CD4-positive, alpha-beta T cell (primary cell): ENCODE results near the gene WDR86. TPM values are rescaled to one million over a fixed set of nuclear protein-coding genes. Genes with fewer than 3 reads are reported as not detected.

Experiments
- ATAC-seq: fragments of 200-7000 bp; cut with Tn5 transposase; one replicate; pipeline ENCODE4 v1.10.0; 2022; ENCODE audit warnings: mild to moderate bottlenecking; ENCODE audit not compliant: poor library complexity
- CTCF ChIA-PET: fragments of 350-600 bp; sonication (Branson Sonifier 250); formaldehyde crosslinking; loops from one replicate; lab custom pipeline; 2021; ENCODE audit warnings: antibody characterized with exemption, inconsistent platforms; lab: Charles Lee
- POLR2A ChIA-PET: fragments of 350-600 bp; sonication (Branson Sonifier 250); formaldehyde crosslinking; loops from one replicate; lab custom pipeline; 2021; ENCODE audit warnings: antibody characterized with exemption, inconsistent platforms; lab: Charles Lee
- DNase-seq, 14 experiments: peaks; one replicate each; pipeline ENCODE4 v3.0.0-alpha.2; 2013 to 2020; ENCODE audit warnings: mixed read lengths in 2 of 14
- H3K27ac ChIP-seq, 2 donors: one replicate each; pipeline versions ENCODE4 v1.5.1 to v1.7.0; 2013; ENCODE audit warnings: low read length in 2 of 2, low read depth in 1 of 2, mild to moderate bottlenecking in 1 of 2
- H3K27me3 ChIP-seq, 2 experiments: 1 replicate in 1 of 2; 2 replicates in 1 of 2; pipeline versions ENCODE4 v1.6.1 to v1.7.0; 2013; ENCODE audit warnings: low read length in 2 of 2, control low read depth in 1 of 2, mild to moderate bottlenecking in 1 of 2, moderate library complexity in 1 of 2; ENCODE audit not compliant: insufficient read depth in 2 of 2, control insufficient read depth in 1 of 2
- H3K36me3 ChIP-seq: one replicate; pipeline ENCODE4 v1.6.1; 2013; ENCODE audit warnings: low read length, control low read depth; ENCODE audit not compliant: insufficient read depth
- H3K4me1 ChIP-seq: one replicate; pipeline ENCODE4 v1.6.1; 2013; ENCODE audit warnings: low read length, control low read depth; ENCODE audit not compliant: insufficient read depth
- H3K4me3 ChIP-seq: one replicate; pipeline ENCODE4 v1.5.1; 2013; ENCODE audit warnings: mild to moderate bottlenecking, low read length, moderate library complexity
- H3K9me3 ChIP-seq, 2 experiments: 1 replicate in 1 of 2; 2 replicates in 1 of 2; pipeline versions ENCODE4 v1.6.1 to v1.7.0; 2013; ENCODE audit warnings: low read length in 2 of 2, mild to moderate bottlenecking in 2 of 2, control low read depth in 1 of 2, moderate library complexity in 1 of 2; ENCODE audit not compliant: control insufficient read depth in 1 of 2, insufficient read depth in 1 of 2
- H3K27ac Mint-ChIP-seq: one replicate; pipeline ENCODE4 v1.8.0; 2020; ENCODE audit warnings: mixed read lengths
- H3K27me3 Mint-ChIP-seq: one replicate; pipeline ENCODE4 v1.8.0; 2021; ENCODE audit warnings: mixed read lengths
- H3K36me3 Mint-ChIP-seq: one replicate; pipeline ENCODE4 v1.8.0; 2021; ENCODE audit warnings: low read depth, mixed read lengths
- H3K4me1 Mint-ChIP-seq: one replicate; pipeline ENCODE4 v1.8.0; 2021; ENCODE audit warnings: low read depth, mixed read lengths
- H3K4me3 Mint-ChIP-seq: one replicate; pipeline ENCODE4 v1.8.0; 2020; ENCODE audit warnings: mild to moderate bottlenecking, mixed read lengths
- H3K9me3 Mint-ChIP-seq: one replicate; pipeline ENCODE4 v1.8.0; 2020; ENCODE audit warnings: mixed read lengths
- intact Hi-C, 2 experiments: fragments of 100-400 bp; cut with DNase I in 1 of 2; cut with micrococcal nuclease in 1 of 2; formaldehyde crosslinking; loops; one replicate each; pipeline versions ENCODE4 v1.15.1 to v1.9.0; 2023 to 2025; cut with DNase I, micrococcal nuclease
- total RNA-seq, 174 experiments: library from RNA in 2 of 174; stranded (reverse) in 2 of 174; gene quantifications; one replicate each; pipeline ENCODE4 v1.2.3 and lab custom pipeline; 2021 to 2026
- TF ChIP-seq, protein P1 (sequence below): fragments of 200-600 bp; IDR thresholded peaks from one replicate; pipeline ENCODE4 v1.8.0; 2022; ENCODE audit warnings: antibody characterized with exemption, mild to moderate bottlenecking

The WDR86 gene
- total RNA-seq, 2 experiments from 2014 or later: 5.6 to 6.2 TPM

DNA sequence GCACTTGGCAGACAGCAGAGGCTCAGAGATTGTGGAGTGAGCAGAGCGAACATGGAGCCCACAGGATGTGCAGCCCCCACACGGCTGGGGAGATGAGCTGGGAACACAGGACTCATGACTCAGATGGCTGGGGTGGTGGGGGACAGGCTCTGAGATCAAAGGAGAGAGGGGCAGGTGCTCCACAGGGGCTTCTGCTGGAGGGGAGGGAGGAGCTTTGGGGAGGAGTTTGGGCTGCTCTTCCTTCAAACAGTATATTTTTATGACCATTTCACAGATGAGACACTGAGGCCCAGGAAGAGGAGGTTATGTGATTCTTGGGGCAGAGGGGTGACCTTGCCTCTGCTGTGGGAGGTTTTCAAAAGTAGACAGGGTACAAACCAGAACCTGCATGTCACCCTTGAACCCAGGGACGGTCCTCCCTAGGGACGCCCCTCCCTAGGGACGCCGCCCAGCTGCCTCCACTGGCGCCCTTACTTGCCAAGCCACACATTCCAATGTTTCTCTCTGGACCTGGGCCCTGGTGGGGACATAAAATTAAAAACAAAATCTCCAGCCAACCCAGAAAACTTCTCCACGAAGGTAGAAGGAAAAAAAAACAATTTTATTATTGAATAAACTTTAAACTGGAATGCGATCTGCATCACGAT, 31.1 kb upstream of the WDR86 start:
- Mint-ChIP-seq H3K9me3 (no peaks in the 10 kb centered on the region), H3K27me3 (no peaks in the 10 kb centered on the region), H3K36me3 (no peaks in the 10 kb centered on the region), H3K4me3 (peak overlapping the region; percentile 68), H3K4me1 (peaks cover 50% of the 10 kb centered on the region), H3K27ac (peak overlapping the region; percentile 74)
- Histone ChIP-seq H3K4me3 (no peak overlapping the region), H3K27me3 (no peaks in the 10 kb centered on the region), H3K4me1 (peaks cover 37% of the 10 kb centered on the region), H3K27ac (peak overlapping the region; percentile 41 to 52), H3K9me3 (no peaks in the 10 kb centered on the region), H3K36me3 (no peaks in the 10 kb centered on the region)
- intact Hi-C loops: loop anchor here in 1 of 2 experiments (1.0 kb wide), 1 partner anchor 8 kb away; no protein-coding TSS in a partner anchor
- ATAC-seq (no peak), DNase-seq (peak in 2 of 14 experiments; percentile 28 to 35)
- TF ChIP-seq, protein P1, sequence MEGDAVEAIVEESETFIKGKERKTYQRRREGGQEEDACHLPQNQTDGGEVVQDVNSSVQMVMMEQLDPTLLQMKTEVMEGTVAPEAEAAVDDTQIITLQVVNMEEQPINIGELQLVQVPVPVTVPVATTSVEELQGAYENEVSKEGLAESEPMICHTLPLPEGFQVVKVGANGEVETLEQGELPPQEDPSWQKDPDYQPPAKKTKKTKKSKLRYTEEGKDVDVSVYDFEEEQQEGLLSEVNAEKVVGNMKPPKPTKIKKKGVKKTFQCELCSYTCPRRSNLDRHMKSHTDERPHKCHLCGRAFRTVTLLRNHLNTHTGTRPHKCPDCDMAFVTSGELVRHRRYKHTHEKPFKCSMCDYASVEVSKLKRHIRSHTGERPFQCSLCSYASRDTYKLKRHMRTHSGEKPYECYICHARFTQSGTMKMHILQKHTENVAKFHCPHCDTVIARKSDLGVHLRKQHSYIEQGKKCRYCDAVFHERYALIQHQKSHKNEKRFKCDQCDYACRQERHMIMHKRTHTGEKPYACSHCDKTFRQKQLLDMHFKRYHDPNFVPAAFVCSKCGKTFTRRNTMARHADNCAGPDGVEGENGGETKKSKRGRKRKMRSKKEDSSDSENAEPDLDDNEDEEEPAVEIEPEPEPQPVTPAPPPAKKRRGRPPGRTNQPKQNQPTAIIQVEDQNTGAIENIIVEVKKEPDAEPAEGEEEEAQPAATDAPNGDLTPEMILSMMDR: no peak
- POLR2A ChIA-PET: interaction anchor here (1.0 to 2.2 kb wide), 4 partner anchors 10 to 88 kb away, joined by 3 to 31 read pairs (median 4); no protein-coding TSS in a partner anchor
- CTCF ChIA-PET: interaction anchor here (0.7 kb wide), 1 partner anchor 11 kb away, joined by 3 read pairs; no protein-coding TSS in a partner anchor

DNA sequence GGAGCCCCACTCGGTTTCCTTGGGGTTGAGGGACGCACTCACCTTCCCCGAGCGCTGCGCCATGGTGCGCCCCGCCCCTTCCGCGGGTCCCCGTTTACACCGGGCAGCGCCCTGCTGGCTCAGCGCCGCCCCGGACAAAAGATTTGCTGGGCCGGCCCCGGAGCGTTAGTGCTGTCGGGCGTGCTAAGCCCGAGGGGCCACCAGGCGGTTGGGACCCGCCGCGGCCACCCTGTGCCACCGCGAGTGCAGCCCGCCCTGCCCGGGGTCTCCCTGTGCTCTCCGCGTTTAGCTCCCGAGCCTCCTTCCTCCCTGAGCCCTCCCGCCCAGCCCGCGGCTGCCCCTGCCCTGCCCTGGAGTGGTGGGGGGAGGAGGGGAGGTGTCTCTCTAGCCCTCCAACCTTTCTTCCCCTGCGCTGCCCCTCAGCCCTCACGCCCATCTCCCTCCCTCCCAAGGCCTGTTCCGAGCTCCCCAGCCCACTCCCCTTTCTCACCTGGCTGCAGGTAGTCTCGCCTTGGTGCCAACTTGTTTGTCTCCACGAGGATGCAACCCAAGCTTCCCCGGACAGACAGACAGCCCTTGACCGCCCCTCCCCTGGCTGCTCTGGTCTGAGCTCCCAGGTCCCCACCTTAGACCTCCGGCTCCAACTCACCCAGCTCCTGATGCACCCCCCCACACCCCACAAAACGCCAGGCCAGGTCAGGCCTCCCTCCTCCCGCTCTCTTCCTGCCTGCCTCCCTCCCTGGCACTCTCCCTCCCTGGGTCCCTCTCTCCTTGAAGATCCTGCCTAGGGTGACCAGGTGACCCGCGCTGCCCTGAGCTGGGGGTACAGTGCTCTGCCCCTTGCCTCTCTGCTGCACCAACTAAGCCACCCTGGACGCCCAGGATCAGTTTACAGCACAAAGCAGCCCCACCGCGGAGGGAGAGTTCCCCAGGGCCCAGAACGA, 30.3 kb upstream of the WDR86 start, which contains the start of gene CRYGN:
Gene CRYGN (minus strand): TSS at position 287 of the 944 bp plus-strand sequence. CDS start 224 bp downstream, at position 63.
- H3K4me1 ChIP-seq: peaks cover 39% of the 10 kb centered on the region
- DNase-seq (peak in 7 of 14 experiments; percentile 20 to 54 (median 33)), ATAC-seq (peak; percentile 62)
- H3K9me3 ChIP-seq: no peaks in the 10 kb centered on the region
- H3K9me3 Mint-ChIP-seq: no peaks in the 10 kb centered on the region
- peak within 1 kb of the TSS; percentile 41 for H3K4me3 ChIP-seq
- peak within 1 kb of the TSS; percentile 74 for H3K27ac Mint-ChIP-seq
- no peaks in the 10 kb centered on the region for H3K36me3 Mint-ChIP-seq
- H3K4me1 Mint-ChIP-seq: peaks cover 44% of the 10 kb centered on the region
- intact Hi-C loops: no loop called here
- H3K27me3 ChIP-seq: no peaks in the 10 kb centered on the region
- H3K36me3 ChIP-seq: no peaks in the 10 kb centered on the region
- ChIA-PET POLR2A (interaction anchor here (1.1 to 2.2 kb wide), 5 partner anchors 8 to 31 kb away, joined by 3 to 31 read pairs (median 4); partner anchors contain the start of gene WDR86), CTCF (interaction anchor here (0.7 kb wide), 1 partner anchor 10 kb away, joined by 3 read pairs; no protein-coding TSS in a partner anchor)
- peak within 1 kb of the TSS; percentile 41 to 52 for H3K27ac ChIP-seq
- TF ChIP-seq, protein P1: no peak
- H3K4me3 Mint-ChIP-seq: peak within 1 kb of the TSS; percentile 69
- no peaks in the 10 kb centered on the region for H3K27me3 Mint-ChIP-seq
